Gastroesophageal sphincter (tissue), 3 donors: Measurements from ENCODE around the gene DUS1L.

ENCODE experiments used
- CTCF ChIP-seq, 4 experiments: fragments of 200-600 bp in 2 of 4; fragments of 450-650 bp in 2 of 4; sonication (generic) in 1 of 4; IDR thresholded peaks; one replicate each; pipeline ENCODE4 v1.5.1; 2017 to 2019; ENCODE audit warnings: antibody characterized with exemption in 4 of 4, mild to moderate bottlenecking in 2 of 4, moderate library complexity in 2 of 4
- EP300 ChIP-seq: sonication (generic); formaldehyde crosslinking; IDR thresholded peaks from one replicate; pipeline ENCODE4 v1.6.1; 2017; ENCODE audit warnings: antibody characterized with exemption, mild to moderate bottlenecking

DNA sequence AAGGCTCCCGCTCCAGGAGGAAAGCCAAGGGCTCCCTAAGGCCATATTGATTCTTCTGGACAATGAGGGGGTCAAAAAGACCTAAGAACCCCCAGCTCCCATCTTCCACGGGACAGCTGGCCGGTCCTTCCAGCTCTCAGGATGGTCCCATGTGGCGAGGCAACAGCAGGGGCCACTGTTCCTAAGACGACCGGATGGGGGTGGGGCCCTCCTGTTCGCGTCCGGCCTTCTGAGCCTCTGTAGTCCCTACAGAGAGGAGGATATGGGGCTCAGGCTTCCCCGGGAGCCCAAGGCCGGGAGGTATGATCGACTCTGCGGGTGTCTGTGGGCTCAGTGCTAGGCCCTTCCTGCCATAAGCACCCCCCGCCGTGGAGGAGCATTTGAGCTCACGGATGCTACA lies 22.1 kb downstream of the DUS1L start:
- TF ChIP-seq CTCF (IDR thresholded peaks at IDR 0.05) (no peak), EP300 (no peak)
